ENCODE results near the gene PIGK.

- TF ChIP-seq POLR2A (IDR thresholded peaks at IDR 0.05) (no peak), CTCF (IDR thresholded peaks at IDR 0.05) (no peak)
These were observed 98.3 kb downstream of the PIGK start for GRCh38 chr1:77120950-77121349.
